SIG-M5 treated with dmso at 0.1 percent for 504 hours (cell line): Measurements from ENCODE around the gene CYTH1.
A peak's percentile ranks its signal among the peaks of the same experiment; 100 is the strongest.

ENCODE experiments used
- DNase-seq: peaks from one replicate; lab custom pipeline; 2025; ENCODE audit not compliant: unreplicated experiment; lab: John Stamatoyannopoulos, UW

Gene CYTH1

DNA sequence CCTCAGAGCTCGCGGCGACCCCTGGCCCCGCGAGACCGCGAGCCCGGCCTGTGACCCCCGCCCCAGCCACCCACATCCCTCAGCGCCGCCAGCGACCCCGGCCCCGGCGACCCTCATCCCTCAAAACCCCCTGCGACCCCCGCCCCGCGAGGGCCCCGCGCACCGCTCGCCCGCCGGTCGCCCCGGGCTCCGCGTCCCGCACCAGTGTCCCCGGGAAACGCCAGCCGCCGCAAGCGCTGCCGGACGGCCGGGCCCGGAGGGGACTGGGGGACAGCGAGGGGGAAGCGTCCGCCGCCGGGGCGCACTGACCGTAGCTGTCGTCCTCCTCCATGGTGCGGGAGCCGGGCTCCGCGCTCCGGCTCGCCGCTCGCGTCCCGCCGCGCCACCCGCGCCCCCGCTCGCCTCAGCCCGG lies at the start of gene CYTH1:
TSS of gene CYTH1 (minus strand) at position 381 of the 412 bp plus-strand sequence. CDS start at position 331, 50 bp downstream.
- DNase-seq, result no peak

- DNase-seq, result no peak
Measured at GRCh38 chr17:78829477-78829876, 47.4 kb upstream of the CYTH1 start.

DNA sequence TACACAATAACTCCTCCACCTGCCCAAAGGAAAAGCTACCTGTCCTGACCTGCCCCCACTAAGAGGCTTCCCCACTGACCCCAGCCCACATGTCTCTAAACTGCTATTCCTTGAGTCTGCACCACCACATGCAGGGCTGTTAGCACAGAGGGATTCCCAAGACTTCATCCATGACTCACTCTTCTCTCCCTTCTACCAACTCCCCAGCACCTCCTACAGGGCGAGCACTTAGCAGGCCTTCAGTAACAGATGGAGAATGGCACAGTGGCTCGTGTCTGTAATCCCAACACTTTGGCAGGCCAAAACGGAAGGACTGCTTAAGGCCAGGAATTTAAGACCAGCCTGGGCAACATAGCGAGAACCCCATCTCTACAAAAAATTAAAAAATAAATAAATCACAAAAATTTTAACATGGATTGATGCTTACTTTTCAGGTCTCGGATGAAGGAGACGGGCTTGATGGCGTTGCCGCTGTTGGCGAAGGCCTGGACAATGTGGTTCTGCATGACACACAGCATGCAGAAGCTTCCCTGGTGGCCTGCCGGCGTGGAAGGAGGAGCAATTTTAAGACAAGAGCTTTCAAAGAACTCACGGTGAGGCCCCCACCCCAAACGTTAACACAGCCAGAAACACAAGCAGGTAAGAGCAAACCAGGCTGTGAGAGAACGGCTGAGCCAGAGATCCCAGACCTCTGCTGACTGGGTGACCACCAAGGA lies 46.6 kb upstream of the CYTH1 start:
- DNase-seq, result peak; percentile 23

DNA sequence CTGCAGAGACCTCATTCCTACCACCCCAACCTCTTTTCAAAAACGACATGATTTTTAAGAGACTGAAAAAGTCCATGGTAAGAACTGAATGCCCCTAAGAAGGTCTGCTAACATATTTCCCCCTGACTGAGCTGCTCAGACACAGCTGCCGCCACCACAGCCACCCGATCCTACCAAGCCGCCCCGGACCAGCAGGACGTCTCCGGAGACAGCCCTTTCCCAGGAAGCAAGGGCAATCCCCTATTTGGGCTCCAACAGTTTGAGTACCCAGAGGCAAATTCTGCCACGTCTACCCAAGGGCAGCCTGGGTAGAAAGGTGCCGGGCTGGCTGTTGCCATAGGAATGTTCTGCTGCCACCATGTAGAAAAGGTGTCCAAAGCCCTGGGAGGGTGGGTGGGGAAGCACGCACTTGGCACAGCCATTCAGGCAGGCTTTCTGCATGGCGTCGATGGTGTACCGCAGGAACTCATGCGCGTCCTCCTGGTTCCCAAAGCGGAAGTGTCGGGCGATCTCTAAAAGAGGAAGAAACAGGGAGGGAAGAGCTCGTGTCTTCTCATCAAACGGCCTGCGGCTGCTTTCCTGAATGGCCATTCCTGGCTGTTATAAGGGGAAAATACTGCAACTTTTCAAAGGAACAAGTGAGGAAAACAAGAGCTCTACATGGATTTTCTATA lies 44.9 kb upstream of the CYTH1 start:
- no peak for DNase-seq

GRCh38 chr17:78826421-78826820 lies 44.3 kb upstream of the CYTH1 start:
- DNase-seq, result no peak

DNA sequence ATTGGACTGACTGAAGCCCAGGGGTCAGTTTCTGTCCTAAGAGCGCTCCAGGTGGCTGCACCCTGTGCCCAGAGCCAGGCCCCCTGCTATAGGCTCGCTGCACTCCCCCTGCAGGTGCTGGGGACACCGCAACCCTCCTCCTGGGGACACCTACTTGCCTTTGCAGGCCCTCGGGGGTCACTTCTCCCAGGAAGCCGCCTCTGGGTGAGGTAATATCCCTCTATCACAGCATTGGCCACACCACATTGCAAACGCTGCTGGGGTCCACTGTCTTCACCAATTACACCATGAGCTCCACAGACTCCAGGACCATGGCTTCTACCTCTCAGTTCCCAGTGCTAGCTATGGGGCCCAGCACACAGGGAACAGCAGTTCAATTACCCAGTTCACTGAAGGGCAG lies 43.6 kb upstream of the CYTH1 start:
- DNase-seq, result no peak

- DNase-seq, result no peak
Measured at GRCh38 chr17:78824240-78824639, 42.2 kb upstream of the CYTH1 start.

GRCh38 chr17:78823282-78824046 lies 41.4 kb upstream of the CYTH1 start:
- DNase-seq, result no peak

- no peak for DNase-seq
Measured at GRCh38 chr17:78822552-78822951, 40.5 kb upstream of the CYTH1 start.

GRCh38 chr17:78821961-78822360 lies 39.9 kb upstream of the CYTH1 start:
- no peak for DNase-seq

- DNase-seq, result no peak
Measured at GRCh38 chr17:78820841-78821240, 38.8 kb upstream of the CYTH1 start.

DNA sequence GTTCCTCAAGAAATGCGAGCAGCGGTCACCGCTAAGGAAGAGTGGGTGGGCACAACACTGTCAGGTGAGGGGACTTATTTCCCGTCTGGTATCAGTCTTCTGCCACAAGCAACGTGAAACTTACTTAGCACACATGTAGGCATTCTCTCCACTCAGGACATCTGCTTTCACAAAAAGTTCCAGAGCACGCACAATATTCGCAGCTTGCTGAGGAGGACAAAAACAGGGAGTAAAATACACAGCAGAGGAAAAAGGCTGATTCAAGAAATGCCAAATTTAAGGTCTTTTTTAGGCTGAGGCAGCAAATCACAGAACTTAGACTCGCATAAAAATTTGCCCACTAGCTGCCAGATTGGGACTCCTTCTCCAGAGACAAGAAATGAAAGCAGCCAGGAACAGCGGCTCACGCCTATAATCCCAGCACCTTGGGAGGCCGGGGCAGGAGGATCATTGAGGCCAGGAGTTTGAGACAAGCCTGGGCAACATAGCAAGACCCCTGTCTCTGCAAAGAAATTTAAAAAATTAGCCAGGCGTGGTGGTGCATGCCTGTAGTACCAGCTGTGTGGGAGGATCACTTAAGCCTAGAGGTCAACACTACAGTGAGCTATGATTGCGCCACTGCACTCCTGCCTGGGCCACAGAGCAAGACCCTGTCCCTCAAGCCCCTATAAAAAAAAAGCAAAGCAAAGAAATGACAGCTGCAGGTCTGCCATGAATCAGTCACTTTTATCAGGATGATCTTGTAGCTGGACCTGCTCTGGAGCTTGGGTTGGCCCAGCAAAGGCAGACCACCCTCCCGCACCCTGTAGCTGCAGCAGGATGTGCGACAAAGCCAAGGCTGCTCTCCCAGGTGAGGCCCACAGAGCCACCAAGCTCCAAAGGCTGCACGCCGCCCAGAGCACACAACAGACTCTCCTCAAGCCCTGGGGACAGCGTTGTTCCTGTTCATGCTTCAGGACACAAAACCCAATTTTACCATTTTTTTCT lies 38.0 kb upstream of the CYTH1 start:
- DNase-seq, result no peak

DNA sequence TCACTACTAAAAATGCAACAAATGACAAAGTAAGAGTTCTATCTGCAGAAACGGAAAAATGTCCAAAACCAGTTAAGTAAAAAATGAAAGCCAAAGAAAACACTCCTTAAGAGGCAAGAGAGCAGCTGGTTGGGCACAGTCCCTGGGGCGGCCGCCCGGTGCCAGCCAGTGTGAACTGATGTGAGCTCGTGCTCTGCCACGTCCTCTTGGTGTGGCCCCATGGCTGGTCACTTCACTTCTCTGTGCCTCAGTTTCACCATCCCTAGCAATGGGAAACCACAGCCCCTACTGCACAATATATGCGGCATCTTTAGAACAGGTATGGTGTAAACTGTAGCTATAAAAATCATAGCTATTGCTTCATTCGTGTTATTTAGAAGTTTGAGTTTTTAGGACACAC lies 37.3 kb upstream of the CYTH1 start:
- no peak for DNase-seq

- no peak for DNase-seq
Measured at GRCh38 chr17:78818932-78819331, 36.9 kb upstream of the CYTH1 start.

GRCh38 chr17:78818152-78818846 lies 36.2 kb upstream of the CYTH1 start:
- no peak for DNase-seq

- no peak for DNase-seq
Measured at GRCh38 chr17:78817123-78817522, 35.0 kb upstream of the CYTH1 start.

DNA sequence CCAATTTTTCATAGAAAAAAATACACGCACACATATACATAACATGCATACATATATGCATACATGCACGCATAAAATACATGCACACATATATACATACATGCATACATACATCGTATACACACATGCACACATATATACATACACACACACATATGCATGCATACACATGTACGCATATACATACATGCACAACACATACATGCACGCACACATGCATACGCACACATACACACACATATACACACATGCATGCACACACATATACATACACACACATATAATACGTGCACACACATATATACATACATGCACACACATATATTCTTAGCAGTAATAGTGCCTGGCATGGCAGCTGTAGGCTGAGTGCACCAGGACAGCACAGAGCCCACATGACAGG lies 33.6 kb upstream of the CYTH1 start:
- no peak for DNase-seq

DNA sequence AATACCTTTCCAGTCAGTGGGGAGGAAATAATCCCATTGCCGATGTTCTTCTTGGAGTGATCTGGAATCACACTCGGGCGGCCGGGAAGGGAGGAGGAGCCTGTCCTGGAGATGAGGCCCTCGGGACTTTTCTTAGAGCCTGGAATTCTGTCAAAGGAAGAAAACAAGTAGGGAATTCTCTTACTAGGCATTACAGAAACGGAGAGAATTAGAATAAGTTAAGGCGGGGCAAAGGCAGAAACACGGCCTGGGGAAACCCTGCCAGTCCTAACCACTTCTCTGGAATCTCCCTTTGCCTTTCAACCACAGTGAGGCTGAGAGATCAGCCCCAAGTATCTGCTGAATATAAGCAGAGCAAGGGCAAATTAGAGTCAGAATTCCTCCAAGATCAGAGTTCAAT lies 30.8 kb upstream of the CYTH1 start:
- DNase-seq, result no peak

GRCh38 chr17:78808163-78808562 lies 26.1 kb upstream of the CYTH1 start:
- DNase-seq, result no peak

- peak; percentile 15 for DNase-seq
Measured at GRCh38 chr17:78806451-78806850, 24.4 kb upstream of the CYTH1 start.
